HCT116 (cell line): ENCODE measurements around the gene CBX5. TPM values are rescaled to one million over a fixed set of nuclear protein-coding genes. Genes with fewer than 3 reads are reported as not detected.

Experiments used
- ATAC-seq: fragments of 200-7000 bp; cut with Tn5 transposase; 2 replicates; pipeline ENCODE4 v1.9.1; 2020; ENCODE audit warnings: mild to moderate bottlenecking, moderate library complexity
- BruUV-seq: library from RNA; stranded (reverse); fragments of 400-500 nt; replicated peaks from 2 replicates; lab custom pipeline; 2021; lab: Mats Ljungman, UMichigan
- CTCF ChIA-PET: fragments of 300-600 bp; sonication (Branson Sonifier 250); formaldehyde crosslinking; loops from one replicate; lab custom pipeline; 2021; ENCODE audit warnings: antibody characterized with exemption; lab: Charles Lee
- POLR2A ChIA-PET: fragments of 300-600, 350-600 bp; sonication (Branson Sonifier 250); formaldehyde crosslinking; loops from one replicate; lab custom pipeline; 2021; ENCODE audit warnings: antibody characterized with exemption; lab: Charles Lee
- RAD21 ChIA-PET, 2 experiments: fragments of 300-600 bp; sonication (Branson Sonifier 250); formaldehyde crosslinking; loops; one replicate each; lab custom pipeline; 2023; ENCODE audit warnings: low total read pairs in 2 of 2; ENCODE audit not compliant: uncharacterized antibody in 2 of 2, unreplicated experiment in 2 of 2, low non-redundant PET in 1 of 2; lab: Charles Lee
- DNase-seq: peaks from one replicate; pipeline ENCODE4 v3.0.0-alpha.2; 2010; ENCODE audit warnings: low read depth, low spot score
- H2AFZ ChIP-seq: fragments of 200-600 bp; shearing (Covaris generic), sonication (generic); 2 replicates; pipeline ENCODE4 v1.6.1; 2017; ENCODE audit warnings: low read depth, mixed run types, mixed read lengths, antibody characterized with exemption, low read length; ENCODE audit not compliant: poor library complexity, severe bottlenecking
- H3K27ac ChIP-seq: 2 replicates; pipeline ENCODE4 v1.5.1; 2012; ENCODE audit warnings: low read depth, low read length
- H3K27me3 ChIP-seq: fragments of 200-600 bp; sonication (generic); 2 replicates; pipeline ENCODE4 v1.6.1; 2016; ENCODE audit warnings: mixed run types, low read length, mixed read lengths; ENCODE audit not compliant: insufficient read depth
- H3K36me3 ChIP-seq, 2 experiments: fragments of 200-500 bp in 1 of 2; fragments of 200-600 bp in 1 of 2; sonication (Bioruptor generic) in 1 of 2; sonication (generic) in 1 of 2; 2 replicates each; pipeline versions ENCODE4 v1.5.1 to v1.6.1; 2014 to 2016; ENCODE audit warnings: low read length in 2 of 2, inconsistent platforms in 1 of 2, mixed read lengths in 1 of 2, mixed run types in 1 of 2; ENCODE audit not compliant: insufficient read depth in 2 of 2, control insufficient read depth in 1 of 2
- H3K4me1 ChIP-seq, 2 experiments: fragments of 200-600 bp in 1 of 2; sonication (generic) in 1 of 2; 2 replicates each; pipeline versions ENCODE4 v1.5.1 to v1.6.1; 2012 to 2017; ENCODE audit warnings: low read length in 2 of 2, inconsistent platforms in 1 of 2, mild to moderate bottlenecking in 1 of 2, mixed read lengths in 1 of 2, mixed run types in 1 of 2, moderate library complexity in 1 of 2; ENCODE audit not compliant: insufficient read depth in 2 of 2, control insufficient read depth in 1 of 2
- H3K4me2 ChIP-seq: fragments of 200-600 bp; sonication (generic); 2 replicates; pipeline ENCODE4 v1.6.1; 2017; ENCODE audit warnings: mixed run types, low read length, mixed read lengths
- H3K4me3 ChIP-seq, 2 experiments: fragments of 200-600 bp in 1 of 2; sonication (generic) in 1 of 2; replicated peaks in 1 of 2; 2 replicates each; pipeline ENCODE4 v1.5.1; 2011 to 2016; ENCODE audit warnings: low read length in 2 of 2, control low read depth in 1 of 2, low read depth in 1 of 2, mild to moderate bottlenecking in 1 of 2, mixed read lengths in 1 of 2, mixed run types in 1 of 2
- H3K79me2 ChIP-seq: fragments of 200-600 bp; sonication (generic); 2 replicates; pipeline ENCODE4 v1.6.1; 2017; ENCODE audit warnings: mild to moderate bottlenecking, mixed run types, low read length, moderate library complexity, mixed read lengths; ENCODE audit not compliant: insufficient read depth
- H3K9ac ChIP-seq: fragments of 200-600 bp; sonication (generic); 2 replicates; pipeline ENCODE4 v1.6.1; 2016; ENCODE audit warnings: low read length, mixed read lengths
- H3K9me2 ChIP-seq: fragments of 200-600 bp; sonication (generic), shearing (Covaris generic); 2 replicates; pipeline ENCODE4 v1.6.1; 2017; ENCODE audit warnings: mixed run types, mild to moderate bottlenecking, moderate library complexity; ENCODE audit not compliant: insufficient read depth
- H3K9me3 ChIP-seq, 2 experiments: fragments of 200-500 bp in 1 of 2; fragments of 200-600 bp in 1 of 2; sonication (Bioruptor generic) in 1 of 2; sonication (generic) in 1 of 2; 2 replicates each; pipeline ENCODE4 v1.6.1; 2014 to 2017; ENCODE audit warnings: low read length in 2 of 2, mixed read lengths in 2 of 2, inconsistent platforms in 1 of 2, low read depth in 1 of 2, mild to moderate bottlenecking in 1 of 2, mixed run types in 1 of 2, moderate library complexity in 1 of 2; ENCODE audit not compliant: control insufficient read depth in 1 of 2, insufficient read depth in 1 of 2
- H4K20me1 ChIP-seq: fragments of 200-600 bp; sonication (generic), shearing (Covaris generic); 2 replicates; pipeline ENCODE4 v1.6.1; 2017; ENCODE audit warnings: mixed run types, mild to moderate bottlenecking, moderate library complexity; ENCODE audit not compliant: insufficient read depth
- CTCF ChIP-seq, 3 experiments: fragments of 200-600 bp in 1 of 3; sonication (generic) in 1 of 3; IDR thresholded peaks in 2 of 3; conservative IDR thresholded peaks in 1 of 3; 2 replicates each; pipeline ENCODE4 v1.5.1; 2012 to 2017; ENCODE audit warnings: low read depth in 2 of 3, low read length in 2 of 3, antibody characterized with exemption in 1 of 3, borderline replicate concordance in 1 of 3, control low read depth in 1 of 3, mild to moderate bottlenecking in 1 of 3, mixed read lengths in 1 of 3, mixed run types in 1 of 3, moderate library complexity in 1 of 3; ENCODE audit not compliant: insufficient read depth in 1 of 3
- ELF1 ChIP-seq: IDR thresholded peaks from 2 replicates; pipeline ENCODE4 v1.6.1; 2012; ENCODE audit warnings: low read depth, borderline replicate concordance
- EZH2 ChIP-seq: fragments of 200-600 bp; sonication (generic); IDR thresholded peaks from 2 replicates; pipeline ENCODE4 v1.6.1; 2017; ENCODE audit warnings: antibody characterized with exemption, mixed run types
- FOSL1 ChIP-seq: IDR thresholded peaks from 2 replicates; pipeline ENCODE4 v1.6.1; 2012; ENCODE audit warnings: low read depth
- POLR2AphosphoS5 ChIP-seq: IDR thresholded peaks from 2 replicates; pipeline ENCODE4 v1.6.1; 2011; ENCODE audit warnings: mild to moderate bottlenecking, low read depth, low read length, moderate library complexity
- RAD21 ChIP-seq: IDR thresholded peaks from 2 replicates; pipeline ENCODE4 v1.6.1; 2012; ENCODE audit warnings: low read depth, mild to moderate bottlenecking
- SRF ChIP-seq: IDR thresholded peaks from 2 replicates; pipeline ENCODE4 v1.6.1; 2012; ENCODE audit warnings: low read depth
- TCF7L2 ChIP-seq: IDR thresholded peaks from 2 replicates; pipeline ENCODE4 v1.7.0; 2011; ENCODE audit warnings: borderline replicate concordance, inconsistent platforms; ENCODE audit not compliant: insufficient read depth, insufficient read length; ENCODE audit errors: extremely low read depth
- ZFX ChIP-seq: fragments of 450-650 bp; IDR thresholded peaks from 2 replicates; pipeline ENCODE4 v1.6.1; 2017
- ZNF274 ChIP-seq: fragments of 200-500 bp; sonication (Bioruptor generic); IDR thresholded peaks from 2 replicates; pipeline ENCODE4 v1.6.1; 2014; ENCODE audit warnings: mild to moderate bottlenecking, low read depth, low read length, inconsistent platforms
- intact Hi-C: fragments of 100-400 bp; cut with micrococcal nuclease; formaldehyde crosslinking; loops from 2 replicates; pipeline ENCODE4 v1.10.0; 2022
- total RNA-seq: library from RNA; stranded (reverse); gene quantifications from one replicate; pipeline ENCODE4 v1.2.1, GENCODE V29; 2021; ENCODE audit not compliant: unreplicated experiment

The CBX5 gene
- total RNA-seq, 1 experiment from 2014 or later = 72.3 TPM

GRCh38 chr12:54200412-54200811, 79.5 kb downstream of the CBX5 start:
- CTCF ChIA-PET = interaction anchor here (0.7 to 3.8 kb wide), 9 partner anchors 8 to 443 kb away, joined by 3 to 35 read pairs (median 10); partner anchors contain the start of genes HOXC10, HOXC8 and SMUG1
- H3K79me2 ChIP-seq = no peaks in the 10 kb centered on the region
- H3K36me3 ChIP-seq = no peaks in the 10 kb centered on the region
- H3K27me3 ChIP-seq = no peaks in the 10 kb centered on the region
- TF ChIP-seq ZNF274 (no peak), SRF (no peak), TCF7L2 (no peak), CTCF (IDR thresholded peaks at IDR 0.05 in 2 of 3, conservative IDR thresholded peaks at IDR 0.05 in 1 of 3; ENCODE audit: borderline replicate concordance in 1 of 3, insufficient read depth in 1 of 3, low read depth in 2 of 3, low read length in 2 of 3) (no peak), RAD21 (no peak), POLR2AphosphoS5 (no peak), FOSL1 (no peak), ELF1 (no peak), EZH2 (no peak), ZFX (no peak)
- TF ChIP-seq, all 23 proteins: peak for 0
- H3K4me3 ChIP-seq = no peak overlapping the region
- H3K27ac ChIP-seq = no peak overlapping the region
- intact Hi-C loops = loop anchor here (2.0 kb wide), 1 partner anchor 216 kb away; the partner anchor contains the start of gene HOXC10
- BruUV-seq = no TSS peak
- H3K4me1 ChIP-seq = peaks cover 0 to 15% of the 10 kb centered on the region in 2 experiments; a peak in 1 of 4 replicates
- no peaks in the 10 kb centered on the region for H4K20me1 ChIP-seq
- H3K9me3 ChIP-seq = no peaks in the 10 kb centered on the region
- H2AFZ ChIP-seq = no peak overlapping the region
- no peak for DNase-seq
- ATAC-seq = no peak
- POLR2A ChIA-PET = interaction anchor here (1.5 kb wide), 1 partner anchor 9 kb away, joined by 6 read pairs; no protein-coding TSS in a partner anchor
- H3K4me2 ChIP-seq = no peak overlapping the region
- no peak overlapping the region for H3K9ac ChIP-seq
- H3K9me2 ChIP-seq = no peaks in the 10 kb centered on the region
- RAD21 ChIA-PET = interaction anchor here in 1 of 2 experiments (1.5 to 1.7 kb wide), 2 partner anchors 168 to 215 kb away, joined by 4 to 9 read pairs; partner anchors contain the start of genes HOXC10 and HOXC5
